ENCODE results near the gene CPNE1.
A peak's percentile ranks its signal among the peaks of the same experiment; 100 is the strongest.

Gene CPNE1

GRCh38 chr20:35652641-35653429 is 11.9 kb downstream of the CPNE1 start:
- DNase-seq, result no peak

GRCh38 chr20:35651958-35652357 is 12.7 kb downstream of the CPNE1 start:
- no peak for DNase-seq

- DNase-seq, result no peak
Measured at GRCh38 chr20:35650632-35651031, 14.1 kb downstream of the CPNE1 start.

GRCh38 chr20:35648836-35649235 is 15.9 kb downstream of the CPNE1 start:
- no peak for DNase-seq

- no peak for DNase-seq
Measured at GRCh38 chr20:35644806-35645205, 19.9 kb downstream of the CPNE1 start.

- DNase-seq, result no peak
Measured at GRCh38 chr20:35643045-35643444, 21.7 kb downstream of the CPNE1 start.

GRCh38 chr20:35641743-35642142 is 23.0 kb downstream of the CPNE1 start:
- peak; percentile 60 to 64 for DNase-seq

GRCh38 chr20:35640724-35641123 is 24.0 kb downstream of the CPNE1 start:
- no peak for DNase-seq

- DNase-seq, result no peak
Measured at GRCh38 chr20:35638751-35639150, 25.9 kb downstream of the CPNE1 start.

GRCh38 chr20:35637276-35637675 is 27.4 kb downstream of the CPNE1 start:
- DNase-seq, result no peak

- no peak for DNase-seq
Measured at GRCh38 chr20:35636095-35636494, 28.6 kb downstream of the CPNE1 start.

GRCh38 chr20:35635652-35636051 is 29.0 kb downstream of the CPNE1 start:
- no peak for DNase-seq

GRCh38 chr20:35632539-35633115 is 32.1 kb downstream of the CPNE1 start:
- no peak for DNase-seq

- DNase-seq, result no peak
Measured at GRCh38 chr20:35630636-35631035, 34.1 kb downstream of the CPNE1 start.

GRCh38 chr20:35629427-35630145 is 35.1 kb downstream of the CPNE1 start:
- DNase-seq, result peak; percentile 74 to 83

- DNase-seq, result no peak
Measured at GRCh38 chr20:35627121-35627520, 37.6 kb downstream of the CPNE1 start.

- DNase-seq, result no peak
Measured at GRCh38 chr20:35626386-35627001, 38.2 kb downstream of the CPNE1 start.

GRCh38 chr20:35625584-35626385 is 38.9 kb downstream of the CPNE1 start:
- no peak for DNase-seq

GRCh38 chr20:35621560-35621946 is 43.1 kb downstream of the CPNE1 start:
- DNase-seq, result no peak

GRCh38 chr20:35620818-35621559 is 43.7 kb downstream of the CPNE1 start:
- no peak for DNase-seq

- peak; percentile 52 to 55 for DNase-seq
Measured at GRCh38 chr20:35619196-35620095, 45.3 kb downstream of the CPNE1 start.

All from AML-193 (cell line).